ENCODE data around the gene WDR46. TPM values are rescaled to one million over a fixed set of nuclear protein-coding genes. Genes with fewer than 3 reads are reported as not detected.
A peak's percentile ranks its signal among the peaks of the same experiment; 100 is the strongest.

The WDR46 gene
- total and polyA plus RNA-seq, 2 of the 13 experiments (the other 11 are each of a cell fraction or from before 2014, with no cell fraction given) = 47.4 to 105 TPM

- no peak for TF ChIP-seq ZNF562 (CRISPR knock-in tag; IDR thresholded peaks at IDR 0.05; ENCODE audit: borderline replicate concordance)
- peak; percentile 96 for TF ChIP-seq GATAD1 (CRISPR knock-in tag; IDR thresholded peaks at IDR 0.05)
- TF ChIP-seq, protein P1, sequence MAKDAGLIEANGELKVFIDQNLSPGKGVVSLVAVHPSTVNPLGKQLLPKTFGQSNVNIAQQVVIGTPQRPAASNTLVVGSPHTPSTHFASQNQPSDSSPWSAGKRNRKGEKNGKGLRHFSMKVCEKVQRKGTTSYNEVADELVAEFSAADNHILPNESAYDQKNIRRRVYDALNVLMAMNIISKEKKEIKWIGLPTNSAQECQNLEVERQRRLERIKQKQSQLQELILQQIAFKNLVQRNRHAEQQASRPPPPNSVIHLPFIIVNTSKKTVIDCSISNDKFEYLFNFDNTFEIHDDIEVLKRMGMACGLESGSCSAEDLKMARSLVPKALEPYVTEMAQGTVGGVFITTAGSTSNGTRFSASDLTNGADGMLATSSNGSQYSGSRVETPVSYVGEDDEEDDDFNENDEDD (CRISPR knock-in tag; IDR thresholded peaks at IDR 0.05; ENCODE audit: borderline replicate concordance) = no peak
- TF ChIP-seq, protein P2, sequence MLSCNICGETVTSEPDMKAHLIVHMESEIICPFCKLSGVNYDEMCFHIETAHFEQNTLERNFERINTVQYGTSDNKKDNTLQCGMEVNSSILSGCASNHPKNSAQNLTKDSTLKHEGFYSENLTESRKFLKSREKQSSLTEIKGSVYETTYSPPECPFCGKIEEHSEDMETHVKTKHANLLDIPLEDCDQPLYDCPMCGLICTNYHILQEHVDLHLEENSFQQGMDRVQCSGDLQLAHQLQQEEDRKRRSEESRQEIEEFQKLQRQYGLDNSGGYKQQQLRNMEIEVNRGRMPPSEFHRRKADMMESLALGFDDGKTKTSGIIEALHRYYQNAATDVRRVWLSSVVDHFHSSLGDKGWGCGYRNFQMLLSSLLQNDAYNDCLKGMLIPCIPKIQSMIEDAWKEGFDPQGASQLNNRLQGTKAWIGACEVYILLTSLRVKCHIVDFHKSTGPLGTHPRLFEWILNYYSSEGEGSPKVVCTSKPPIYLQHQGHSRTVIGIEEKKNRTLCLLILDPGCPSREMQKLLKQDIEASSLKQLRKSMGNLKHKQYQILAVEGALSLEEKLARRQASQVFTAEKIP (CRISPR knock-in tag; IDR thresholded peaks at IDR 0.05; ENCODE audit: borderline replicate concordance) = no peak
- 0 out of 2 replicates have a peak, but pooled peaks have one; percentile 4 for TF ChIP-seq ZSCAN21 (CRISPR knock-in tag; IDR thresholded peaks at IDR 0.05; ENCODE audit: borderline replicate concordance)
- no peak for TF ChIP-seq ZNF256 (CRISPR knock-in tag; conservative IDR thresholded peaks at IDR 0.05)
- TF ChIP-seq ZSCAN29 (CRISPR knock-in tag; conservative IDR thresholded peaks at IDR 0.05) = peak; percentile 62; the same call in 1 of the 2 replicates
- 0 out of 2 replicates have a peak, but pooled peaks have one; percentile 64 for TF ChIP-seq ZNF343 (CRISPR knock-in tag; IDR thresholded peaks at IDR 0.05)
- TF ChIP-seq CHCHD3 (CRISPR knock-in tag; IDR thresholded peaks at IDR 0.05) = no peak
- TF ChIP-seq KDM4B (CRISPR knock-in tag; IDR thresholded peaks at IDR 0.05) = no peak
- peak in 1 of 2 experiments; percentile 70; a peak in 2 of 4 replicates for TF ChIP-seq ATF4 (CRISPR knock-in tag; IDR thresholded peaks at IDR 0.05)
- TF ChIP-seq TOE1 (CRISPR knock-in tag; IDR thresholded peaks at IDR 0.05) = no peak
- TF ChIP-seq ZNF138 (CRISPR knock-in tag; IDR thresholded peaks at IDR 0.05; ENCODE audit: low read depth) = no peak
- TF ChIP-seq TSC22D2 (CRISPR knock-in tag; IDR thresholded peaks at IDR 0.05; ENCODE audit: borderline replicate concordance) = peak; percentile 40; the same call in 1 of the 2 replicates
- TF ChIP-seq KMT2B (CRISPR knock-in tag; IDR thresholded peaks at IDR 0.05) = peak; percentile 67; the same call in 1 of the 2 replicates
- TF ChIP-seq NBN (conservative IDR thresholded peaks at IDR 0.05) = no peak
- TF ChIP-seq SETDB1 (CRISPR knock-in tag; IDR thresholded peaks at IDR 0.05; ENCODE audit: borderline replicate concordance) = no peak
- TF ChIP-seq NFE2L2 (IDR thresholded peaks at IDR 0.05; ENCODE audit: low read length) = no peak
- TF ChIP-seq ZNF616 (CRISPR knock-in tag; IDR thresholded peaks at IDR 0.05; ENCODE audit: low read depth) = 0 out of 2 replicates have a peak, but pooled peaks have one; percentile 64
- TF ChIP-seq SP140L (CRISPR knock-in tag; IDR thresholded peaks at IDR 0.05; ENCODE audit: borderline replicate concordance) = no peak
- no peak for TF ChIP-seq ZFAT (CRISPR knock-in tag; conservative IDR thresholded peaks at IDR 0.05)
- no peak for TF ChIP-seq HNRNPK (IDR thresholded peaks at IDR 0.05; ENCODE audit: low read depth, low read length, poor library complexity, severe bottlenecking)
- TF ChIP-seq THAP11 (CRISPR knock-in tag; IDR thresholded peaks at IDR 0.05) = peak; percentile 98
- TF ChIP-seq, protein P3, sequence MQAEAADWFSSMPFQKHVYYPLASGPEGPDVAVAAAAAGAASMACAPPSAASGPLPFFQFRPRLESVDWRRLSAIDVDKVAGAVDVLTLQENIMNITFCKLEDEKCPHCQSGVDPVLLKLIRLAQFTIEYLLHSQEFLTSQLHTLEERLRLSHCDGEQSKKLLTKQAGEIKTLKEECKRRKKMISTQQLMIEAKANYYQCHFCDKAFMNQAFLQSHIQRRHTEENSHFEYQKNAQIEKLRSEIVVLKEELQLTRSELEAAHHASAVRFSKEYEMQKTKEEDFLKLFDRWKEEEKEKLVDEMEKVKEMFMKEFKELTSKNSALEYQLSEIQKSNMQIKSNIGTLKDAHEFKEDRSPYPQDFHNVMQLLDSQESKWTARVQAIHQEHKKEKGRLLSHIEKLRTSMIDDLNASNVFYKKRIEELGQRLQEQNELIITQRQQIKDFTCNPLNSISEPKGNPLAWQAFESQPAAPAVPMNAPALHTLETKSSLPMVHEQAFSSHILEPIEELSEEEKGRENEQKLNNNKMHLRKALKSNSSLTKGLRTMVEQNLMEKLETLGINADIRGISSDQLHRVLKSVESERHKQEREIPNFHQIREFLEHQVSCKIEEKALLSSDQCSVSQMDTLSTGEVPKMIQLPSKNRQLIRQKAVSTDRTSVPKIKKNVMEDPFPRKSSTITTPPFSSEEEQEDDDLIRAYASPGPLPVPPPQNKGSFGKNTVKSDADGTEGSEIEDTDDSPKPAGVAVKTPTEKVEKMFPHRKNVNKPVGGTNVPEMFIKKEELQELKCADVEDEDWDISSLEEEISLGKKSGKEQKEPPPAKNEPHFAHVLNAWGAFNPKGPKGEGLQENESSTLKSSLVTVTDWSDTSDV (CRISPR knock-in tag; IDR thresholded peaks at IDR 0.05) = no peak
These were observed at the start of gene WDR46, which contains the start of gene PFDN6 (continued) for GRCh38 chr6:33288921-33289783.
